SK-N-SH (cell line): ENCODE measurements around the gene MEIS1. TPM values are rescaled to one million over a fixed set of nuclear protein-coding genes. Genes with fewer than 3 reads are reported as not detected.

ENCODE experiments used
- CTCF ChIA-PET: fragments of 300-600, 350-600 bp; formaldehyde crosslinking; extraction: SDS; loops from one replicate; lab custom pipeline; 2021; lab: Yijun Ruan, JAX
- POLR2A ChIA-PET: fragments of 350-600 bp; sonication (Branson Sonifier 250); formaldehyde crosslinking; extraction: SDS; loops from one replicate; lab custom pipeline; 2020; ENCODE audit warnings: antibody characterized with exemption, inconsistent platforms; lab: Yijun Ruan, JAX
- DNase-seq: peaks from one replicate; pipeline ENCODE4 v3.0.0; 2012
- H2AFZ ChIP-seq: fragments of 200-600 bp; sonication (generic); 2 replicates; pipeline ENCODE4 v1.8.1; 2016; ENCODE audit warnings: antibody characterized with exemption, mild to moderate bottlenecking, low read depth
- H3F3A ChIP-seq: fragments of 200-600 bp; sonication (generic); replicated peaks from 2 replicates; pipeline ENCODE3; 2016; ENCODE audit warnings: antibody characterized with exemption, mild to moderate bottlenecking; ENCODE audit not compliant: insufficient read depth
- H3K27ac ChIP-seq, 2 experiments: fragments of 200-500 bp in 1 of 2; fragments of 200-600 bp in 1 of 2; sonication (Bioruptor generic) in 1 of 2; sonication (generic), shearing (Covaris generic) in 1 of 2; 2 replicates each; pipeline versions ENCODE4 v1.5.1 to v1.6.1; 2014 to 2016; ENCODE audit warnings: low read depth in 2 of 2, inconsistent platforms in 1 of 2, low read length in 1 of 2, mild to moderate bottlenecking in 1 of 2, mixed read lengths in 1 of 2
- H3K27me3 ChIP-seq: fragments of 200-600 bp; sonication (generic), shearing (Covaris generic); 2 replicates; pipeline ENCODE4 v1.6.1; 2016; ENCODE audit warnings: mixed run types; ENCODE audit not compliant: insufficient read depth
- H3K36me3 ChIP-seq, 2 experiments: fragments of 200-500 bp in 1 of 2; fragments of 200-600 bp in 1 of 2; sonication (Bioruptor generic) in 1 of 2; sonication (generic) in 1 of 2; replicated peaks in 1 of 2; 2 replicates each; pipeline versions ENCODE3 to v1.5.1; 2014 to 2016; ENCODE audit warnings: low read length in 1 of 2, mild to moderate bottlenecking in 1 of 2; ENCODE audit not compliant: insufficient read depth in 2 of 2, control insufficient read depth in 1 of 2
- H3K4me1 ChIP-seq, 2 experiments: fragments of 200-500 bp in 1 of 2; fragments of 200-600 bp in 1 of 2; sonication (Bioruptor generic) in 1 of 2; sonication (generic), shearing (Covaris generic) in 1 of 2; 2 replicates each; pipeline versions ENCODE4 v1.5.1 to v1.6.1; 2014 to 2016; ENCODE audit warnings: low read depth in 1 of 2, low read length in 1 of 2, mixed run types in 1 of 2; ENCODE audit not compliant: insufficient read depth in 2 of 2, control insufficient read depth in 1 of 2
- H3K4me2 ChIP-seq: fragments of 200-600 bp; sonication (generic), shearing (Covaris generic); 2 replicates; pipeline ENCODE4 v1.6.1; 2017; ENCODE audit warnings: mixed run types
- H3K4me3 ChIP-seq, 2 experiments: fragments of 200-500 bp in 1 of 2; fragments of 200-600 bp in 1 of 2; sonication (Bioruptor generic) in 1 of 2; sonication (generic), shearing (Covaris generic) in 1 of 2; 2 replicates each; pipeline versions ENCODE4 v1.5.1 to v1.8.1; 2014 to 2016; ENCODE audit warnings: low read depth in 2 of 2, inconsistent platforms in 1 of 2, low read length in 1 of 2, mild to moderate bottlenecking in 1 of 2, mixed read lengths in 1 of 2, moderate library complexity in 1 of 2
- H3K79me2 ChIP-seq: fragments of 200-600 bp; sonication (generic); 2 replicates; pipeline ENCODE4 v1.8.1; 2017; ENCODE audit warnings: mild to moderate bottlenecking; ENCODE audit not compliant: insufficient read depth
- H3K9ac ChIP-seq: fragments of 200-600 bp; sonication (generic); 2 replicates; pipeline ENCODE4 v1.6.1; 2017; ENCODE audit warnings: mixed run types
- H3K9me2 ChIP-seq: fragments of 200-600 bp; sonication (generic); 2 replicates; pipeline ENCODE4 v1.6.1; 2017; ENCODE audit warnings: mixed run types
- H3K9me3 ChIP-seq: fragments of 200-600 bp; sonication (generic); 2 replicates; pipeline ENCODE4 v1.6.1; 2017; ENCODE audit warnings: mixed run types, mild to moderate bottlenecking, moderate library complexity
- H4K20me1 ChIP-seq: fragments of 200-600 bp; sonication (generic); 2 replicates; pipeline ENCODE4 v1.6.1; 2017; ENCODE audit warnings: mild to moderate bottlenecking, mixed run types; ENCODE audit not compliant: insufficient read depth
- EZH2phosphoT487 ChIP-seq: fragments of 200-600 bp; sonication (generic); IDR thresholded peaks from 2 replicates; pipeline ENCODE4 v1.6.1; 2017; ENCODE audit warnings: low read depth, mixed run types, mild to moderate bottlenecking, antibody characterized with exemption, moderate library complexity, borderline replicate concordance
- FOXJ3 ChIP-seq: sonication (generic); formaldehyde crosslinking; IDR thresholded peaks from 2 replicates; pipeline ENCODE4 v1.5.1; 2020; ENCODE audit warnings: mild to moderate bottlenecking, missing genetic modification reagents
- GABPA ChIP-seq: IDR thresholded peaks from 2 replicates; pipeline ENCODE4 v1.4.0; 2012; ENCODE audit warnings: low read depth, mild to moderate bottlenecking
- NRF1 ChIP-seq: IDR thresholded peaks from 2 replicates; pipeline ENCODE4 v1.6.1; 2012; ENCODE audit warnings: low read depth, mild to moderate bottlenecking, low read length
- RAD21 ChIP-seq: IDR thresholded peaks from 2 replicates; pipeline ENCODE4 v1.6.1; 2012; ENCODE audit warnings: mild to moderate bottlenecking, low read length
- RCOR1 ChIP-seq: fragments of 150-350 bp; IDR thresholded peaks from 2 replicates; pipeline ENCODE4 v1.6.1; 2017; ENCODE audit warnings: antibody characterized with exemption, low read length
- TAF1 ChIP-seq: IDR thresholded peaks from 2 replicates; pipeline ENCODE4 v1.6.1; 2012; ENCODE audit warnings: low read depth, mild to moderate bottlenecking, low read length, moderate library complexity, borderline replicate concordance
- TCF12 ChIP-seq: IDR thresholded peaks from 2 replicates; pipeline ENCODE4 v1.4.0; 2012
- USF2 ChIP-seq: fragments of 150-350 bp; IDR thresholded peaks from 2 replicates; pipeline ENCODE4 v1.6.1; 2017; ENCODE audit warnings: antibody characterized with exemption, low read length, low read depth, borderline replicate concordance
- WGBS: methylation state at CpG from one replicate; pipeline ENCODE4 v1.1.6; 2017; ENCODE audit warnings: low lambda C conversion rate; 5-methylcytosine and 5-hydroxymethylcytosine counted together
- polyA plus RNA-seq, 3 experiments: library from polyadenylated mRNA; depleted of rRNA; stranded (reverse); fragments of >200 nt; gene quantifications; 2 replicates each; pipeline ENCODE4 v1.2.3, GENCODE V29; 2012
- TF ChIP-seq, protein P1 (sequence below): IDR thresholded peaks from 2 replicates; pipeline ENCODE4 v1.6.1; 2012; ENCODE audit warnings: mild to moderate bottlenecking, low read depth, low read length, moderate library complexity

Gene MEIS1
- polyA plus RNA-seq, 1 of the 3 experiments (the other 2 are of a cell fraction) = 16.9 TPM

GRCh38 chr2:66445076-66445924 is 10.4 kb downstream of the MEIS1 start:
- H3F3A ChIP-seq = peaks cover 9% of the 10 kb centered on the region
- peaks cover 69 to 92% of the 10 kb centered on the region in 2 experiments for H3K36me3 ChIP-seq
- TF ChIP-seq RCOR1 (no peak), USF2 (no peak), EZH2phosphoT487 (no peak), TCF12 (no peak)
- TF ChIP-seq, protein P1, sequence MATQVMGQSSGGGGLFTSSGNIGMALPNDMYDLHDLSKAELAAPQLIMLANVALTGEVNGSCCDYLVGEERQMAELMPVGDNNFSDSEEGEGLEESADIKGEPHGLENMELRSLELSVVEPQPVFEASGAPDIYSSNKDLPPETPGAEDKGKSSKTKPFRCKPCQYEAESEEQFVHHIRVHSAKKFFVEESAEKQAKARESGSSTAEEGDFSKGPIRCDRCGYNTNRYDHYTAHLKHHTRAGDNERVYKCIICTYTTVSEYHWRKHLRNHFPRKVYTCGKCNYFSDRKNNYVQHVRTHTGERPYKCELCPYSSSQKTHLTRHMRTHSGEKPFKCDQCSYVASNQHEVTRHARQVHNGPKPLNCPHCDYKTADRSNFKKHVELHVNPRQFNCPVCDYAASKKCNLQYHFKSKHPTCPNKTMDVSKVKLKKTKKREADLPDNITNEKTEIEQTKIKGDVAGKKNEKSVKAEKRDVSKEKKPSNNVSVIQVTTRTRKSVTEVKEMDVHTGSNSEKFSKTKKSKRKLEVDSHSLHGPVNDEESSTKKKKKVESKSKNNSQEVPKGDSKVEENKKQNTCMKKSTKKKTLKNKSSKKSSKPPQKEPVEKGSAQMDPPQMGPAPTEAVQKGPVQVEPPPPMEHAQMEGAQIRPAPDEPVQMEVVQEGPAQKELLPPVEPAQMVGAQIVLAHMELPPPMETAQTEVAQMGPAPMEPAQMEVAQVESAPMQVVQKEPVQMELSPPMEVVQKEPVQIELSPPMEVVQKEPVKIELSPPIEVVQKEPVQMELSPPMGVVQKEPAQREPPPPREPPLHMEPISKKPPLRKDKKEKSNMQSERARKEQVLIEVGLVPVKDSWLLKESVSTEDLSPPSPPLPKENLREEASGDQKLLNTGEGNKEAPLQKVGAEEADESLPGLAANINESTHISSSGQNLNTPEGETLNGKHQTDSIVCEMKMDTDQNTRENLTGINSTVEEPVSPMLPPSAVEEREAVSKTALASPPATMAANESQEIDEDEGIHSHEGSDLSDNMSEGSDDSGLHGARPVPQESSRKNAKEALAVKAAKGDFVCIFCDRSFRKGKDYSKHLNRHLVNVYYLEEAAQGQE = no peak
- H3K27me3 ChIP-seq = no peaks in the 10 kb centered on the region
- no peak overlapping the region for H3K27ac ChIP-seq
- no peak overlapping the region for H3K9ac ChIP-seq
- peaks cover 3 to 11% of the 10 kb centered on the region in 2 experiments; a peak in 2 of 4 replicates for H3K4me1 ChIP-seq
- H3K4me3 ChIP-seq = no peak overlapping the region
- no peaks in the 10 kb centered on the region; the same call in 1 of the 2 replicates for H4K20me1 ChIP-seq
- H3K79me2 ChIP-seq = peaks cover 42% of the 10 kb centered on the region
- H3K9me2 ChIP-seq = no peaks in the 10 kb centered on the region
- WGBS = 96% methylated on average over 40 of the region's 52 CpGs
- H3K4me2 ChIP-seq = no peak overlapping the region
- no peak for DNase-seq
- POLR2A ChIA-PET = no interaction called here
- CTCF ChIA-PET = interaction anchor here (0.6 to 1.1 kb wide), 2 partner anchors 25 to 109 kb away, joined by 3 read pairs; no protein-coding TSS in a partner anchor
- no peaks in the 10 kb centered on the region for H3K9me3 ChIP-seq
- no peak overlapping the region for H2AFZ ChIP-seq

- peaks cover 0 to 9% of the 10 kb centered on the region in 2 experiments; a peak in 3 of 4 replicates for H3K4me1 ChIP-seq
- ChIA-PET POLR2A (no interaction called here), CTCF (interaction anchor here (1.1 kb wide), 1 partner anchor 25 kb away, joined by 3 read pairs; no protein-coding TSS in a partner anchor)
- no peak overlapping the region for H3K27ac ChIP-seq
- WGBS = 97% methylated on average over 59 of the region's 66 CpGs
- DNase-seq = no peak
- no peak overlapping the region for H3K4me2 ChIP-seq
- TF ChIP-seq NRF1 (no peak), TAF1 (no peak), RAD21 (no peak), FOXJ3 (CRISPR knock-in tag) (no peak), GABPA (no peak)
- no peaks in the 10 kb centered on the region for H3K9me2 ChIP-seq
- no peak overlapping the region for H2AFZ ChIP-seq
- peaks cover 41% of the 10 kb centered on the region for H3K79me2 ChIP-seq
- no peak overlapping the region for H3K4me3 ChIP-seq
- H4K20me1 ChIP-seq = no peaks in the 10 kb centered on the region; the same call in 1 of the 2 replicates
- H3F3A ChIP-seq = peaks cover 12% of the 10 kb centered on the region
- H3K27me3 ChIP-seq = no peaks in the 10 kb centered on the region
- H3K9me3 ChIP-seq = no peaks in the 10 kb centered on the region
- peaks cover 71 to 92% of the 10 kb centered on the region in 2 experiments for H3K36me3 ChIP-seq
- no peak overlapping the region for H3K9ac ChIP-seq
Measured at GRCh38 chr2:66445925-66446871, 11.3 kb downstream of the MEIS1 start.
